ENCODE data around the gene IMMP2L.

GRCh38 chr7:111138586-111138985, 423.7 kb downstream of the IMMP2L start:
- TF ChIP-seq CTCF (IDR thresholded peaks at IDR 0.05) (no peak), POLR2A (IDR thresholded peaks at IDR 0.05; ENCODE audit: low read depth) (no peak), EP300 (IDR thresholded peaks at IDR 0.05) (no peak)

Data from esophagus muscularis mucosa (tissue), 4 donors.